H1 (cell line): Measurements from ENCODE around the gene CORO6. TPM values are rescaled to one million over a fixed set of nuclear protein-coding genes. Genes with fewer than 3 reads are reported as not detected.

Experiments
- RNF2 ChIP-seq: fragments of 200-900, 300-1000 bp; sonication (generic); IDR thresholded peaks from 2 replicates; pipeline ENCODE4 v1.7.1; 2016; ENCODE audit warnings: borderline replicate concordance, low read depth, mild to moderate bottlenecking, antibody characterized with exemption, low read length; ENCODE audit not compliant: poor library complexity, severe bottlenecking; ENCODE audit errors: missing control alignments
- polyA plus RNA-seq, 7 experiments: library from polyadenylated mRNA; depleted of rRNA in 3 of 7; stranded (reverse) in 5 of 7; unstranded in 2 of 7; fragments of >200 nt in 5 of 7; fragments of 200-250 nt in 2 of 7; gene quantifications; 1 replicate in 5 of 7; 2 replicates in 1 of 7; 4 replicates in 1 of 7; pipeline versions ENCODE4 v1.2.1 to v1.2.3, GENCODE V29; 2011 to 2013; ENCODE audit warnings: missing spikeins in 2 of 7, mixed read lengths in 2 of 7
- total RNA-seq: library from RNA; stranded (reverse); fragmentation: NEBNext Ultra II Directional; extraction: Animal tissue kit (Norgen Biotek cat#: 25700); gene quantifications from 2 replicates; pipeline ENCODE4 v1.2.1, GENCODE V29; 2021

CORO6 gene
- total and polyA plus RNA-seq, 2 of the 8 experiments (the other 6 are each of a cell fraction or from before 2014, with no cell fraction given), result 2.5 to 8.6 TPM

DNA sequence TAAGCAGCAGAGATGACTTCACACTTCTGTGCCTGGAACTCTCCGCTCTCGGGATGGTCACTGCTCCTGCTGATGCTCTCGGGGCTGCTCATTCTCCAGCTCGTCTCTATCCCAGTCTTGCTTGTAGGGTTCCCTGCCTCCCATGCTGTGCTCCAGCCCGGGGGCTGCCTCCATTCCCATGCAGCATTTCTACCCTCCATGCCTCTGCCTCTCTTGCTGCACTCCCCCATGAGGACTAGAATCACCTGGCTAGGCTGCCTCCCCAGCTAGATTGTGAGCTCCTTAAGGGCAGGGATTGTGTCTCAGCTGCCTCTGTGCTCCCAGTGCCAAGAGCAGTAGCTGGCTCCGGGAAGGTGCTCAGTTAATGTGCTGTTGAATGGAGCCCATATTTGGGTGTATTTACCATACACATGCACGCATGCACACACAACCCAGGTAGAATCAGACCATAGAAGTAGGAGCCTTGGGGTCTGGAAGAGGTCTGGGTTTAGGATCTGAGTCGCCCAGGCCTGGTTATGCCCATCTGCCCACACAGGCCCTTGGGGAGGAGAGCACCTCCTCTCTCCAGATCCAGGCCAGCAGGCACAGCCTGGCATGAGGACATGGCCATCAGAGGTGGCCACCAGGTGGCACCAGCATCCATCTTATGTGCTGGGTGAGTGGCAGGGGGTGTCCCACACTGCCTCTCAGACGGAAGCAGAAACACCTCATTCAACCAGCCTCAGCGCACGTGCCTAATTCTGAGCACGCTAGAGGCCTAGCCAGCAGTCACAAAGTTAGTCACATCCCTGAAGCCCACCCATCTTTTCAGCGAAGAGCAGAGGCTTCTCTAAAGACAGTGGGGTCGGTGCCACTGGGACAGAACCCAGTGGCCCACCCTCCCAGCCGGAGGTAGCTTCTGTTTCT is 42.6 kb downstream of the CORO6 start (continued):
- no peak for TF ChIP-seq RNF2
